Karpas-422 (cell line): ENCODE data around the gene CHORDC1. TPM values are rescaled to one million over a fixed set of nuclear protein-coding genes. Genes with fewer than 3 reads are reported as not detected.
"Not testable (repeated sequence)": the region's sequence is repeated elsewhere in the genome, so short reads cannot be mapped to it uniquely, and the experiment has no call there.

Source experiments
- DNase-seq: peaks from one replicate; pipeline ENCODE4 v3.0.0-alpha.2; 2015
- H2AFZ ChIP-seq: fragments of 200-600 bp; sonication (generic); 2 replicates; pipeline ENCODE4 v1.6.1; 2014; ENCODE audit warnings: antibody characterized with exemption, low read length, mixed read lengths
- H3K27ac ChIP-seq: fragments of 200-600 bp; sonication (generic); 2 replicates; pipeline ENCODE4 v1.5.1; 2014; ENCODE audit warnings: mild to moderate bottlenecking, low read length, moderate library complexity
- H3K27me3 ChIP-seq: fragments of 200-600 bp; sonication (generic); 2 replicates; pipeline ENCODE4 v1.6.1; 2014; ENCODE audit warnings: low read length, mixed read lengths
- H3K36me3 ChIP-seq: fragments of 200-600 bp; sonication (generic); 2 replicates; pipeline ENCODE4 v1.6.1; 2014; ENCODE audit warnings: low read length, mixed read lengths; ENCODE audit not compliant: insufficient read depth
- H3K4me1 ChIP-seq: fragments of 200-600 bp; sonication (generic); 2 replicates; pipeline ENCODE4 v1.6.1; 2014; ENCODE audit warnings: mild to moderate bottlenecking, low read length, mixed read lengths
- H3K4me2 ChIP-seq: fragments of 200-600 bp; sonication (generic); 2 replicates; pipeline ENCODE4 v1.6.1; 2014; ENCODE audit warnings: low read length, low read depth, mild to moderate bottlenecking; ENCODE audit not compliant: poor library complexity, severe bottlenecking
- H3K4me3 ChIP-seq: fragments of 200-600 bp; sonication (generic); 2 replicates; pipeline ENCODE4 v1.5.1; 2014; ENCODE audit warnings: mild to moderate bottlenecking, antibody characterized with exemption, low read length, mixed read lengths
- H3K79me2 ChIP-seq: fragments of 200-600 bp; sonication (generic); 2 replicates; pipeline ENCODE4 v1.6.1; 2014; ENCODE audit warnings: mild to moderate bottlenecking, low read length, mixed read lengths
- H3K9ac ChIP-seq: fragments of 200-600 bp; sonication (generic); 2 replicates; pipeline ENCODE4 v1.6.0; 2014; ENCODE audit warnings: low read length
- H3K9me2 ChIP-seq: fragments of 200-600 bp; sonication (generic), shearing (Covaris generic); replicated peaks from 2 replicates; pipeline ENCODE4 v1.6.0; 2014; ENCODE audit warnings: mild to moderate bottlenecking, low read length, moderate library complexity; ENCODE audit not compliant: insufficient read depth
- H3K9me3 ChIP-seq: fragments of 300-700, 200-600 bp; sonication (generic); 2 replicates; pipeline ENCODE4 v1.6.1; 2014; ENCODE audit warnings: low read length, mixed read lengths
- H4K20me1 ChIP-seq: fragments of 200-600 bp; sonication (generic); 2 replicates; pipeline ENCODE4 v1.6.1; 2014; ENCODE audit warnings: mild to moderate bottlenecking, antibody characterized with exemption, low read length, low read depth; ENCODE audit not compliant: insufficient read depth
- total RNA-seq: library from RNA; depleted of rRNA; stranded (reverse); fragments of >200 nt; shearing (Covaris generic); gene quantifications from 2 replicates; pipeline ENCODE4 v1.2.3, GENCODE V29; 2014; ENCODE audit warnings: low replicate concordance

The CHORDC1 gene
- total RNA-seq, 1 experiment from 2014 or later = 204 TPM

DNA sequence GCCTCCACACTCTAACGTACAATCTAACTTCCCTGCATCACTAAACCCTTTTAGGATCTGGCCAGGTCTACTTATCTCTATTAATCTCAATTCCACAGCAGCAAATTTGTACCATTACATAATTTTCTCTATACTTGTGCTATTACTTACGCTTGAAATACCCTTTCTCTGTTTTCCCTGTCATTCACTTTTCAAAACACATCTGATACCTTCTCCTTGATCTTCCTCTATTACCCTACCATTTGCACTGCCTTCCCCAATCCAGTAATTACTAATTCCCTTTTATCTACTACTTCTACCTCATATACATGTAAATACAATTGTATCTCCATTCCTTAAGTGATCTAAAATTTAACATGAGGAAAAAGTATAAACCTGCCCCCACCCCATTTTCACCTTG lies 14.0 kb downstream of the CHORDC1 start:
- no peaks in the 10 kb centered on the region for H3K9me2 ChIP-seq
- no peak for DNase-seq
- no peak overlapping the region for H3K27ac ChIP-seq
- H3K27me3 ChIP-seq = no peaks in the 10 kb centered on the region
- H3K9ac ChIP-seq = no peak overlapping the region
- peaks cover 15% of the 10 kb centered on the region for H4K20me1 ChIP-seq
- H3K36me3 ChIP-seq = peaks cover 96% of the 10 kb centered on the region
- peaks cover 86% of the 10 kb centered on the region for H3K79me2 ChIP-seq
- H3K4me2 ChIP-seq = no peak overlapping the region
- H3K9me3 ChIP-seq = no peaks in the 10 kb centered on the region
- H3K4me3 ChIP-seq = no peak overlapping the region
- peaks cover 11% of the 10 kb centered on the region for H3K4me1 ChIP-seq
- no peak overlapping the region for H2AFZ ChIP-seq

DNA sequence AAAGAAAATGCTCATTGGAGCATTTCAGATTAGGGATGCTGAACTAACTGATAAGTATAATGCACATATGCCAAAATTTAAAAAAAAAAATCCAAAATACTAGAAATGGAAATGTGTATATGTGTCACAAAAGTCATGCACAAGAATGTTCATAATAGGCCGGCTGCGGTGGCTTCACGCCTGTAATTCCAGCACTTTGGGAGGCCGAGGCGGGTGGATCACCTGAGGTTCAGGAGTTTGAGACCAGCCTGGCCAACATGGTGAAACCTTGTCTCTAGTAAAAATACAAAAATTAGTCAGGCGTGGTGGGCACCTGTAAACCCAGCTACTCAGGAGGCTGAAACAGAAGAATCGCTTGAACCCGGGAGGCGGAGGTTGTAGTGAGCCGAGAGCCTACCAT lies 14.9 kb downstream of the CHORDC1 start:
- DNase-seq, H3K4me3 ChIP-seq, H2AFZ ChIP-seq, H3K9me3 ChIP-seq, H3K4me2 ChIP-seq, H3K9me2 ChIP-seq, H3K27me3 ChIP-seq, H3K9ac ChIP-seq, H3K27ac ChIP-seq: not testable (repeated sequence)
- H3K79me2 ChIP-seq = peaks cover 84% of the 10 kb centered on the region
- peaks cover 15% of the 10 kb centered on the region for H4K20me1 ChIP-seq
- H3K36me3 ChIP-seq = peaks cover 96% of the 10 kb centered on the region
- H3K4me1 ChIP-seq = peaks cover 11% of the 10 kb centered on the region

DNA sequence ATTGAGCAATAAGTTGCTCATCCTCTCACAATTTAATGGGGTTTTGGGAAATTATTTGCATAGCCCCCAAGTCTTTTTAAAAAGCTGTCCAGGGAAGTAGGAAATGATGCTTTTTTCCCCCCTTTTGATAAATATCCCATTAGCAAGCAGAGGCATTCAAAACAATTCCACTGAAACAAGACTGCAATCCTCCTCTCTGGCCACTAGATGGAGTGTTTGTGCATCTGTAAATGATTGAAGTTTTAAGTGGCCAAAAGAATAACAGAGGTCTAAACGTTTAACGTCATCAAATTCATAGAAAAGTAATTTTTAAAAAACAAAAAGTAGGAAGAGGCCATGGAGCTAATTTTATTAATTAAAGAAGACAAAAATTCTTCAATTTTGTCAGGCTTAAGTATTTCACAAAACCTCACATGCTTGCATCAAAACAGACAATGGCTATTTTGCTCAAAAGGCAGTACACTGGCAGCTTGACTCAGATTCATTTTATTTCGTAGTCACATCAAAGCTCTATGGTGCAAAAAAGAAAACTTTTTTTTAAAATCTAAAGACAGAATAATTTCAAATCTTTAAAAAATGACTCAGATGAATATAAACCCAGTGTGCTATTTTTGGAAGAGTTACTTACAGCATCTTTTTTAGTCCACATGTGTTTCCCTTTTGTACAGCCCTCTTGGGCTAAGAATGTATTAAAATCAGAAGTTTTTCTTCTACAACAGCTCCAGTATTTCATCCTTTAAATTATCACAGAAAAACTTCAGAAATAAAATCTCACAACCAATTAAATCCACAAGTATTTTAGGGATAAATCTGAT lies 17.8 kb downstream of the CHORDC1 start:
- Histone ChIP-seq H4K20me1 (peaks cover 10% of the 10 kb centered on the region), H3K4me2 (no peak overlapping the region), H3K4me3 (no peak overlapping the region), H3K4me1 (peaks cover 11% of the 10 kb centered on the region), H2AFZ (no peak overlapping the region), H3K36me3 (peaks cover 91% of the 10 kb centered on the region), H3K9me3 (no peaks in the 10 kb centered on the region), H3K27ac (0 out of 2 replicates have a peak overlapping the region, but pooled peaks have one; percentile 2), H3K79me2 (peaks cover 56% of the 10 kb centered on the region), H3K9me2 (no peaks in the 10 kb centered on the region), H3K9ac (no peak overlapping the region), H3K27me3 (no peaks in the 10 kb centered on the region)
- peak; percentile 90 for DNase-seq

DNA sequence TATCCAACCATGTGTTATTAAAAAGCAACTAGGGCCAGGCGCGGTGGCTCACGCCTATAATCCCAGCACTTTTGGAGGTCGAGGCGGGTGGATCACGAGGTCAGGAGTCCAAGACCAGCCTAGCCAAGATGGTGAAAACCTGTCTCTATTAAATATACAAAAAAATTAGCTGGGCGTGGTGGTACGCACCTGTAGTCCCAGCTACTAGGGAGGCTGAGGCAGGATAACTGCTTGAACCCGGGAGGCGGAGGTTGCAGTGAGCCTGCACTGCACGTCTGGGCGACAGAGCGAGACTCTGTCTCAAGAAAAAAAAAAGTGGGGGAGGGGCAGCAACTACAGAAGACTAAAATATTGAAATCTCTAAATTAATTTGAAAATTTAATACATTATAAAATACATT lies 18.4 kb downstream of the CHORDC1 start:
- H3K36me3 ChIP-seq = peaks cover 90% of the 10 kb centered on the region; the same call in 1 of the 2 replicates
- H3K4me3 ChIP-seq = no peak overlapping the region
- no peaks in the 10 kb centered on the region for H3K9me2 ChIP-seq
- peaks cover 10% of the 10 kb centered on the region for H4K20me1 ChIP-seq
- DNase-seq = no peak
- no peaks in the 10 kb centered on the region for H3K27me3 ChIP-seq
- H3K27ac ChIP-seq = no peak overlapping the region
- peaks cover 50% of the 10 kb centered on the region for H3K79me2 ChIP-seq
- no peaks in the 10 kb centered on the region for H3K9me3 ChIP-seq
- H3K4me1 ChIP-seq = peaks cover 11% of the 10 kb centered on the region
- H3K9ac ChIP-seq = no peak overlapping the region
- H2AFZ ChIP-seq = no peak overlapping the region
- H3K4me2 ChIP-seq = no peak overlapping the region

DNA sequence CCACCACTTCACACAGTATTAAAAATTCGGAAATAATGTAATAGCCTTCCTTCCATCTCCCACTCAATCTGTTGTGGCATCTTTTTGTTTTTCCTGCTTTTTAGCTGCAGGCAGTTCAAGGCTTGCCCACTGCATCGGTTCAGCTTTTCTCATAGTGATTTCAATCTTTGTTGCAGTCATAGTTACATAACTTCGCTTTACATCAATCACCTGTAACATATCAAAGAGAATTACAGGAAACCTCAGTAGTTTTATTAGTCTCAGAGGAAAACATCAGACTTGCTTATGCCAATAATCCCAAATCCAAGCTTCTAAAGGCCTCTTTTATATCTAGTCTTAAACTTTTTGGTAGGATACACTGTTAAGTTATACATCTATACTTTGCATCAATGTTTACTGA lies 20.5 kb downstream of the CHORDC1 start:
- Histone ChIP-seq H3K4me1 (peaks cover 11% of the 10 kb centered on the region), H4K20me1 (peaks cover 2% of the 10 kb centered on the region; the same call in 1 of the 2 replicates), H3K36me3 (peaks cover 87% of the 10 kb centered on the region), H3K4me2 (no peak overlapping the region), H3K9me3 (no peaks in the 10 kb centered on the region), H3K9ac (no peak overlapping the region), H3K27me3 (no peaks in the 10 kb centered on the region), H2AFZ (no peak overlapping the region), H3K9me2 (no peaks in the 10 kb centered on the region), H3K27ac (no peak overlapping the region), H3K4me3 (no peak overlapping the region), H3K79me2 (peaks cover 30% of the 10 kb centered on the region)
- DNase-seq = no peak

DNA sequence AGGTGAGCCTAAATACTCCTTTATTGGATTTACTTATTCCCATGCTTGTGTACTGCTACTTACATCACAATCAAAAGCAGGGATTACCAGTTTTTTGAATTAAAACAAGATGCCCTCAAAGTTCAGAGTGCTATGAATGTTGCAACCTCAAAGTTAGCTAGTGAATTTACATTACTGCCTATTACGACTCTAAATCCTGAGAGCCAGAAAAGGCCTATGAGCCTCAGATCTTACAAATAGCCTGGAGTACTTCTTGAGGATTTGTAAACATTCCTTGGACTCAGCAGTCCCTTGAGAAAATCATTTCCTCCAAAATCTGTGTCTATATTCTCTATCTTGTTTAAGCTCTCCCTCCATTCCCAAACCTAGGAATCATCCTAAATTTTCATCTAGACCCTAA lies 25.5 kb downstream of the CHORDC1 start:
- H3K36me3 ChIP-seq = peaks cover 84% of the 10 kb centered on the region
- H3K27me3 ChIP-seq = no peaks in the 10 kb centered on the region
- H3K79me2 ChIP-seq = no peaks in the 10 kb centered on the region

DNA sequence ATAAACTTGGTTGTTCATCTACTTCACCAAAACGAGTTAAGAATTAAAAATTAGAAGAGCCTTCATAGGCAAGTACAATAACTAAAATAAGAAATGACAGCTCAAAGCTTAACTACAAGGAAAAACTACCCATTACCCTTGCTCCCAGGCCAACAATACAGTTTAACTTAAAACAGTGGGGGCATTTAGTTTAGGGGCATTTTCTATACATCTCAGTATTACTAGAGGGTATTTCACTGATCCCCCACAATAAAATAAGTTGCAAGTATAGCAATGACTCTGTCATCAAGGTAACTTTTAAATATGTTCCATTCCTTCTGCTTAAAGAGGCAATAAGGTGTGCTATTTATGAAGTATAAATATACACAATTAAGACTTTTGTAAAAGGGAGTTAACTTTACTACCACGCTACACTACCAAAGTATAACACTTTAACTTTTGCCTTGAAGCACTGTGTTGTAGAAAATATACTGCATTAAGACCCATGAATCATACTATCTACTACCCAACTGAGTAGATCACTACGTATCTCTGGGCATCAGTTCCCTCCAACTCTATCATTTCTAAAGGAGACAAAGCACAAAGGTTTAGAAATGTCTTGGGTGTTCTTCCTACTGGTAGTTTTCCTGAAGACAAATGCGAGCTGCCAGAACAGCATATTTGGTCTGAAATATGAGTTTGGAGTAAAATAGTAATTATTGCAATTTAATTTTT lies 29.8 kb downstream of the CHORDC1 start:
- Histone ChIP-seq H3K27me3 (no peaks in the 10 kb centered on the region), H3K9me2 (no peaks in the 10 kb centered on the region)

More for the DNA sequence above, 25.5 kb downstream of the CHORDC1 start:
- Histone ChIP-seq H3K4me1 (no peaks in the 10 kb centered on the region), H3K9ac (no peak overlapping the region), H2AFZ (no peak overlapping the region), H3K4me2 (no peak overlapping the region), H3K9me3 (no peaks in the 10 kb centered on the region), H3K4me3 (no peak overlapping the region), H3K27ac (no peak overlapping the region), H3K9me2 (no peaks in the 10 kb centered on the region), H4K20me1 (no peaks in the 10 kb centered on the region)
- DNase-seq = no peak

DNA sequence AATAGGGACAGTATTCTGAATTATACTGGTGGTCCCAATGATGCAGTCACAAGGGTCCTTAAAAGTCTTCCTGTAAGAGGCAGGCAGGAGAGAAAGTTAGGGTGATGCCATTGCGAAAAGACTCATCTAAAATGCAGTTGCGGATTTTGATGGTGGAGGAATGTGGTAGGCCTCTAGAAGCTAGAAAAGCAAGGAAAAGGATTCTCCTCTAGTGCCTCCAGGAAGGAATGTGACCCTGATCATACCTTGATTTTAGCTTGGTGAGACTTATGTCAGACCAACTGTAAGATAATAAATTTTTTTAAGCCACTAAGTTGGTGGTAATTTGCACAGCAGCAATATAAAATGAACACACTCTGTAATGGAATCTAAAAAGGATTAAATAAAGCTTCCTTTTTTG lies 33.8 kb downstream of the CHORDC1 start:
- H4K20me1 ChIP-seq = no peaks in the 10 kb centered on the region
- H3K27me3 ChIP-seq = no peaks in the 10 kb centered on the region
- no peak overlapping the region for H2AFZ ChIP-seq
- no peak overlapping the region for H3K4me3 ChIP-seq
- H3K36me3 ChIP-seq = peaks cover 38% of the 10 kb centered on the region
- no peaks in the 10 kb centered on the region for H3K9me2 ChIP-seq
- H3K9me3 ChIP-seq = no peaks in the 10 kb centered on the region
- no peak overlapping the region for H3K9ac ChIP-seq
- DNase-seq = no peak
- no peak overlapping the region for H3K4me2 ChIP-seq
- no peaks in the 10 kb centered on the region for H3K4me1 ChIP-seq
- H3K79me2 ChIP-seq = no peaks in the 10 kb centered on the region
- no peak overlapping the region for H3K27ac ChIP-seq

More for the DNA sequence above, 29.8 kb downstream of the CHORDC1 start:
- H3K9ac ChIP-seq = no peak overlapping the region
- DNase-seq = no peak
- H3K4me2 ChIP-seq = no peak overlapping the region
- H3K79me2 ChIP-seq = no peaks in the 10 kb centered on the region
- no peaks in the 10 kb centered on the region for H3K9me3 ChIP-seq
- H3K27ac ChIP-seq = no peak overlapping the region
- peaks cover 76% of the 10 kb centered on the region for H3K36me3 ChIP-seq
- no peaks in the 10 kb centered on the region for H3K4me1 ChIP-seq
- H2AFZ ChIP-seq = no peak overlapping the region
- no peak overlapping the region for H3K4me3 ChIP-seq
- H4K20me1 ChIP-seq = no peaks in the 10 kb centered on the region
